Neuronal stem cell (in vitro differentiated cells): ENCODE data around the gene FHL3.

ENCODE experiments used
- DNase-seq: peaks from one replicate; pipeline ENCODE4 v3.0.0-alpha.2; 2013; ENCODE audit warnings: low spot score
- H2AFZ ChIP-seq: one replicate; pipeline ENCODE4 v1.6.1; 2013; ENCODE audit warnings: mild to moderate bottlenecking, low read length, inconsistent platforms
- H2AK5ac ChIP-seq: 2 replicates; pipeline ENCODE4 v1.6.1; 2013; ENCODE audit warnings: low read depth, mild to moderate bottlenecking, inconsistent platforms, low read length, moderate library complexity, mixed read lengths
- H2BK120ac ChIP-seq: 2 replicates; pipeline ENCODE4 v1.6.1; 2013; ENCODE audit warnings: low read depth, mild to moderate bottlenecking, inconsistent platforms, low read length, moderate library complexity, mixed read lengths
- H2BK12ac ChIP-seq: one replicate; pipeline ENCODE4 v1.6.1; 2013; ENCODE audit warnings: low read length, inconsistent platforms
- H2BK15ac ChIP-seq: 2 replicates; pipeline ENCODE4 v1.6.1; 2013; ENCODE audit warnings: mild to moderate bottlenecking, low read length, inconsistent platforms, mixed read lengths
- H2BK5ac ChIP-seq: one replicate; pipeline ENCODE4 v1.6.1; 2013; ENCODE audit warnings: inconsistent platforms, mild to moderate bottlenecking, low read length, moderate library complexity
- H3K14ac ChIP-seq: one replicate; pipeline ENCODE4 v1.6.1; 2013; ENCODE audit warnings: low read length, inconsistent platforms
- H3K18ac ChIP-seq: 2 replicates; pipeline ENCODE4 v1.6.1; 2013; ENCODE audit warnings: low read length, inconsistent platforms
- H3K23ac ChIP-seq: 2 replicates; pipeline ENCODE4 v1.6.1; 2013; ENCODE audit warnings: low read depth, mild to moderate bottlenecking, mixed read lengths, low read length, inconsistent platforms; ENCODE audit not compliant: poor library complexity
- H3K27ac ChIP-seq: replicated peaks from 3 replicates; pipeline ENCODE4 v1.5.1; 2013; ENCODE audit warnings: low read length, inconsistent platforms
- H3K27me3 ChIP-seq, 3 experiments: 2 replicates each; pipeline ENCODE4 v1.6.1; 2013; ENCODE audit warnings: low read length in 3 of 3, mild to moderate bottlenecking in 2 of 3, inconsistent platforms in 1 of 3, low read depth in 1 of 3, mixed read lengths in 1 of 3, moderate library complexity in 1 of 3; ENCODE audit not compliant: control insufficient read depth in 3 of 3, insufficient read depth in 3 of 3
- H3K36me3 ChIP-seq, 2 donors: replicated peaks in 1 of 2; 2 replicates each; pipeline ENCODE4 v1.6.1; 2013; ENCODE audit warnings: low read length in 2 of 2; ENCODE audit not compliant: control insufficient read depth in 2 of 2, insufficient read depth in 2 of 2
- H3K4ac ChIP-seq: 2 replicates; pipeline ENCODE4 v1.6.1; 2013; ENCODE audit warnings: inconsistent platforms, mild to moderate bottlenecking, low read length, moderate library complexity
- H3K4me1 ChIP-seq, 2 donors: 1 replicate in 1 of 2; 2 replicates in 1 of 2; pipeline ENCODE4 v1.6.1; 2013; ENCODE audit warnings: low read length in 2 of 2, low read depth in 1 of 2; ENCODE audit not compliant: control insufficient read depth in 2 of 2, insufficient read depth in 1 of 2
- H3K4me2 ChIP-seq: one replicate; pipeline ENCODE4 v1.6.1; 2013; ENCODE audit warnings: mild to moderate bottlenecking, low read length, inconsistent platforms; ENCODE audit not compliant: insufficient read depth, poor library complexity, severe bottlenecking
- H3K4me3 ChIP-seq, 2 donors: 2 replicates each; pipeline ENCODE4 v1.5.1; 2013; ENCODE audit warnings: low read length in 2 of 2, mild to moderate bottlenecking in 2 of 2, inconsistent platforms in 1 of 2, moderate library complexity in 1 of 2
- H3K79me1 ChIP-seq: one replicate; pipeline ENCODE4 v1.6.1; 2013; ENCODE audit warnings: low read depth, mild to moderate bottlenecking, inconsistent platforms, low read length, moderate library complexity
- H3K9ac ChIP-seq: one replicate; pipeline ENCODE4 v1.6.1; 2013; ENCODE audit warnings: mild to moderate bottlenecking, low read depth, low read length, inconsistent platforms; ENCODE audit not compliant: poor library complexity
- H3K9me3 ChIP-seq, 2 donors: replicated peaks in 1 of 2; 2 replicates each; pipeline versions ENCODE3 to v1.6.1; 2013; ENCODE audit warnings: low read length in 2 of 2, mild to moderate bottlenecking in 2 of 2, inconsistent platforms in 1 of 2, low read depth in 1 of 2, mixed read lengths in 1 of 2, moderate library complexity in 1 of 2; ENCODE audit not compliant: control insufficient read depth in 2 of 2, insufficient read depth in 1 of 2
- H4K8ac ChIP-seq: one replicate; pipeline ENCODE4 v1.6.1; 2013; ENCODE audit warnings: low read depth, mild to moderate bottlenecking, inconsistent platforms, low read length, moderate library complexity
- H4K91ac ChIP-seq: one replicate; pipeline ENCODE4 v1.6.1; 2013; ENCODE audit warnings: low read length, low read depth, mild to moderate bottlenecking, inconsistent platforms; ENCODE audit not compliant: poor library complexity
- WGBS, 2 donors: extraction: QIAGEN DNeasy Blood & Tissue Kit; methylation state at CpG; one replicate each; pipeline ENCODE4 v1.1.7; 2013; ENCODE audit warnings: missing lambda C conversion rate in 2 of 2, mixed read lengths in 1 of 2; ENCODE audit not compliant: insufficient read length in 2 of 2, insufficient replicate concordance in 1 of 2; ENCODE audit errors: extremely low coverage in 2 of 2; 5-methylcytosine and 5-hydroxymethylcytosine counted together

The FHL3 gene

GRCh38 chr1:37952738-37953137 is 52.6 kb downstream of the FHL3 start:
- H3K27ac ChIP-seq, result no peak overlapping the region
- no peak overlapping the region for H2AK5ac ChIP-seq
- H2BK120ac ChIP-seq, result no peak overlapping the region
- no peaks in the 10 kb centered on the region for H3K27me3 ChIP-seq
- H3K79me1 ChIP-seq, result no peaks in the 10 kb centered on the region
- H3K4ac ChIP-seq, result no peak overlapping the region
- H3K23ac ChIP-seq, result no peak overlapping the region
- H3K9me3 ChIP-seq, result no peaks in the 10 kb centered on the region
- H4K91ac ChIP-seq, result no peak overlapping the region
- H3K36me3 ChIP-seq, result peaks cover 7 to 16% of the 10 kb centered on the region in 2 donors
- no peak overlapping the region for H4K8ac ChIP-seq
- DNase-seq, result no peak
- H3K4me1 ChIP-seq, result peaks cover 0 to 9% of the 10 kb centered on the region in 2 donors
- H3K4me2 ChIP-seq, result no peak overlapping the region
- no peak overlapping the region for H2AFZ ChIP-seq
- no peak overlapping the region for H3K4me3 ChIP-seq
- no peak overlapping the region for H3K14ac ChIP-seq
- peak overlapping the region; percentile 16 for H2BK12ac ChIP-seq
- H3K9ac ChIP-seq, result no peak overlapping the region
- WGBS, 2 donors, result no CpG with 5 or more reads among the region's 3 CpGs
- H2BK15ac ChIP-seq, result no peak overlapping the region
- H2BK5ac ChIP-seq, result no peak overlapping the region
- no peak overlapping the region for H3K18ac ChIP-seq

- H2AK5ac ChIP-seq, result no peak overlapping the region
- H2AFZ ChIP-seq, result no peak overlapping the region
- no peak overlapping the region for H4K91ac ChIP-seq
- no peak overlapping the region for H2BK5ac ChIP-seq
- no peak overlapping the region for H4K8ac ChIP-seq
- H3K9ac ChIP-seq, result no peak overlapping the region
- H3K36me3 ChIP-seq, result peaks cover 3 to 9% of the 10 kb centered on the region in 2 donors
- H3K27ac ChIP-seq, result no peak overlapping the region
- H3K9me3 ChIP-seq, result no peaks in the 10 kb centered on the region
- H3K4me1 ChIP-seq, result peaks cover 6 to 10% of the 10 kb centered on the region in 2 donors
- H3K4me2 ChIP-seq, result no peak overlapping the region
- no peaks in the 10 kb centered on the region for H3K79me1 ChIP-seq
- no peak overlapping the region for H2BK15ac ChIP-seq
- no peak overlapping the region for H3K18ac ChIP-seq
- no peak overlapping the region for H2BK120ac ChIP-seq
- no peak overlapping the region for H3K23ac ChIP-seq
- H3K27me3 ChIP-seq, result no peaks in the 10 kb centered on the region
- no peak overlapping the region for H2BK12ac ChIP-seq
- no CpG with 5 or more reads among the region's 4 CpGs for WGBS, 2 donors
- no peak for DNase-seq
- no peak overlapping the region for H3K4me3 ChIP-seq
- H3K4ac ChIP-seq, result no peak overlapping the region
- H3K14ac ChIP-seq, result no peak overlapping the region
These were observed 53.3 kb downstream of the FHL3 start for GRCh38 chr1:37951783-37952624.

DNA sequence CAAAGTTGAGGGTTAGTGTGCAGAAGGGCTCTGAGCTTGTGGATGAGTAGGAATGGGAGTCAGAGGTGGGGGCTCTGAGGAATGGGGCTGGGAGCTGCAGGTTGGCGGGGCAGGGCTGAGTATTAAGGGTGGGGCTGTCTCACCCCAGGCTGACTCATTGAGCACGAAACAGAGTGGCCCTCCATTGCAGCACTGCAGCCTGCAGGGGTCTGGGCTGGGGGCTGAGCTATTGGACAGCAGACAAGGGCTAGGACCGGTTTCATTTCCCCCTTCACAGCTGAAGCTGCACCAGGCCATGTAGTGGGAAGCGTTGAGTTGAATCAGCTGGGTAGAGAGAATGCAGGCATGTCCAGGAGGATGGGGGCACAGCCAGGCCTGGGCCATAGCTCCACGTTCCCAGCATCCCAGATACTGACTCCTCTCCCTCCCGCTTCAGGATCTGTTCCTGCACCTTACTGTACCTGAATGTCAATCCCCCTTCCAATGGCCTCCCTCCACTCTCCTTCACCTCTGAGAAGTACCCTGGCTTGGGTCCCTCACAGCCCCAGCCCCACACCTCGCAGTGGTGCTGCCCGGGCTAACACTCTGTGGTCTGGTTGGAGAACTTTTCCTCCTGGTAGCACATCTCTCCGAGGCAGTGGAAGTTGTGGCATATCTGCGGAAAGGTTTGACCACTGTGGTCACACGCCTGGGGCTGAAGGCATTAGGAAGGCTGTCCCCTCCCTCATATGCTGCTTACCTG is 54.1 kb downstream of the FHL3 start:
- Histone ChIP-seq H3K18ac (peak overlapping the region; percentile 39), H3K27me3 (no peaks in the 10 kb centered on the region), H3K79me1 (no peaks in the 10 kb centered on the region), H3K4me3 (no peak overlapping the region), H3K9me3 (no peaks in the 10 kb centered on the region), H2BK120ac (no peak overlapping the region), H3K9ac (no peak overlapping the region), H2BK12ac (no peak overlapping the region), H2AK5ac (no peak overlapping the region), H3K4me2 (no peak overlapping the region), H2BK15ac (no peak overlapping the region), H3K4me1 (peaks cover 6 to 14% of the 10 kb centered on the region in 2 donors), H3K23ac (no peak overlapping the region), H4K8ac (no peak overlapping the region), H3K4ac (no peak overlapping the region), H3K14ac (no peak overlapping the region), H4K91ac (no peak overlapping the region), H2AFZ (no peak overlapping the region), H3K36me3 (peaks cover under 1 to 1% of the 10 kb centered on the region in 2 donors), H3K27ac (no peak overlapping the region), H2BK5ac (no peak overlapping the region)
- no CpG with 5 or more reads among the region's 11 CpGs for WGBS, 2 donors
- DNase-seq, result no peak

DNA sequence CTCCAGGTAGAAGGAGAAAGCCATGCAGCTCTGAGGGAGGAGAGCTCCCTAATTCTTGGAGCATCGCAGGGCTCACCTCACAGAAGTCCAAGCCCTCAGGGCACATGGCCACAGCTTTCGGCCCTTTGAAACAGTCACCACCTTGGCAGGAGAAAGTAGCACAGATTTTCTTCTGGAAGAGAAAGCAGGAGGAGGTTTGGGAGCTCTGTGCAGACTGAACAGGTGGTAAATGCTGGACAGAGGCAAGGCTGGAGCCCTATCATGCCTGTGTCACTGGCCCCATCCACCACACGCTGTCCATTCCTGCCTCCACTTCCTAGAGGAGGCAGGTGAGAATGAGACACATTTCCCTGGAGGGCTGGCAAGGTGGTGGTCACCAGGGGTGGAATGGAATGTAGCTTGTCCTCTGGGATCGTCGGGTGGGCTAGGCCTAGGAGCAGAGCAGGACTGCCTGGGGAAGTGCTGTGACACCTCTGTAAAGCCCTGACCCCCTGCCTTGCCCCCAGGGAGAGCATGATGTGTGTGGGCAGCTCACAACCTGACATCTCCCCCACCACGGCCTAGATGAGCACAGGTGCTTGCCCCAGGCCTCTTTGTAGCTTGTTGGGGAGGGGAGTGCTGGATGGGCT is 55.7 kb downstream of the FHL3 start:
- Histone ChIP-seq H2BK12ac (no peak overlapping the region), H3K4ac (no peak overlapping the region), H3K4me2 (no peak overlapping the region), H3K14ac (no peak overlapping the region), H3K36me3 (no peaks in the 10 kb centered on the region), H3K27me3 (no peaks in the 10 kb centered on the region), H2BK15ac (no peak overlapping the region), H4K91ac (no peak overlapping the region), H3K18ac (no peak overlapping the region), H2AK5ac (no peak overlapping the region), H2BK120ac (no peak overlapping the region), H3K9ac (no peak overlapping the region), H3K79me1 (no peaks in the 10 kb centered on the region), H4K8ac (no peak overlapping the region), H2AFZ (no peak overlapping the region), H3K23ac (no peak overlapping the region), H3K4me3 (no peak overlapping the region), H3K9me3 (no peaks in the 10 kb centered on the region), H3K4me1 (peaks cover 12 to 17% of the 10 kb centered on the region in 2 donors), H3K27ac (no peak overlapping the region), H2BK5ac (no peak overlapping the region)
- WGBS, 2 donors, result no CpG with 5 or more reads among the region's 6 CpGs
- DNase-seq, result no peak
